ENCODE measurements around the gene SEMA3C. TPM values are rescaled to one million over a fixed set of nuclear protein-coding genes. Genes with fewer than 3 reads are reported as not detected.

Gene SEMA3C
- total RNA-seq, 1 donor from 2014 or later = 34.8 TPM

GRCh38 chr7:80807166-80807900, 111.5 kb downstream of the SEMA3C start:
- DNase-seq (no peak), ATAC-seq (no peak)
- Histone ChIP-seq H3K27ac (no peak overlapping the region), H3K4me3 (no peak overlapping the region), H3K9me3 (no peaks in the 10 kb centered on the region), H3K36me3 (no peaks in the 10 kb centered on the region), H3K4me1 (no peaks in the 10 kb centered on the region), H3K27me3 (ENCODE audit: low read depth) (no peaks in the 10 kb centered on the region)
- intact Hi-C loops (cut with DNase I) = no loop called here
- no peak for TF ChIP-seq CTCF (IDR thresholded peaks at IDR 0.05)

GRCh38 chr7:80806663-80807062, 112.2 kb downstream of the SEMA3C start:
- H3K4me1 ChIP-seq = no peaks in the 10 kb centered on the region
- H3K27me3 ChIP-seq (ENCODE audit: low read depth) = no peaks in the 10 kb centered on the region
- DNase-seq = no peak
- no peaks in the 10 kb centered on the region for H3K9me3 ChIP-seq
- no peak overlapping the region for H3K4me3 ChIP-seq
- no peak for ATAC-seq
- no peak for TF ChIP-seq CTCF (IDR thresholded peaks at IDR 0.05)
- no peak overlapping the region for H3K27ac ChIP-seq
- intact Hi-C loops (cut with DNase I) = no loop called here
- no peaks in the 10 kb centered on the region for H3K36me3 ChIP-seq

GRCh38 chr7:80804589-80804988, 114.3 kb downstream of the SEMA3C start:
- ATAC-seq = no peak

GRCh38 chr7:80802527-80802926, 116.3 kb downstream of the SEMA3C start:
- intact Hi-C loops (cut with DNase I) = no loop called here
- no peak overlapping the region for H3K27ac ChIP-seq
- H3K9me3 ChIP-seq = no peaks in the 10 kb centered on the region
- H3K4me1 ChIP-seq = no peaks in the 10 kb centered on the region
- no peaks in the 10 kb centered on the region for H3K36me3 ChIP-seq
- no peak for TF ChIP-seq CTCF (IDR thresholded peaks at IDR 0.05)
- no peaks in the 10 kb centered on the region for H3K27me3 ChIP-seq (ENCODE audit: low read depth)
- ATAC-seq (no peak), DNase-seq (no peak)
- H3K4me3 ChIP-seq = no peak overlapping the region

More at GRCh38 chr7:80804589-80804988, 114.3 kb downstream of the SEMA3C start:
- TF ChIP-seq CTCF (IDR thresholded peaks at IDR 0.05) = no peak
- DNase-seq = no peak
- intact Hi-C loops (cut with DNase I) = no loop called here
- no peaks in the 10 kb centered on the region for H3K4me1 ChIP-seq
- no peak overlapping the region for H3K4me3 ChIP-seq
- H3K9me3 ChIP-seq = no peaks in the 10 kb centered on the region
- H3K27me3 ChIP-seq (ENCODE audit: low read depth) = no peaks in the 10 kb centered on the region
- H3K27ac ChIP-seq = no peak overlapping the region
- no peaks in the 10 kb centered on the region for H3K36me3 ChIP-seq

- ATAC-seq (no peak), DNase-seq (no peak)
- Histone ChIP-seq H3K36me3 (peaks cover 6% of the 10 kb centered on the region), H3K9me3 (no peaks in the 10 kb centered on the region), H3K4me1 (no peaks in the 10 kb centered on the region), H3K27me3 (ENCODE audit: low read depth) (no peaks in the 10 kb centered on the region), H3K27ac (no peak overlapping the region), H3K4me3 (no peak overlapping the region)
- intact Hi-C loops (cut with DNase I) = no loop called here
- no peak for TF ChIP-seq CTCF (IDR thresholded peaks at IDR 0.05)
Measured at GRCh38 chr7:80794631-80795573, 123.9 kb downstream of the SEMA3C start.

Data from lower lobe of right lung (tissue), 2 donors.